K562 (cell line): Measurements from ENCODE around the gene PTTG1IP. TPM values are rescaled to one million over a fixed set of nuclear protein-coding genes. Genes with fewer than 3 reads are reported as not detected.

Experiments used
- ARNT ChIP-seq, 2 experiments: fragments of 450-650 bp; IDR thresholded peaks; 2 replicates each; pipeline ENCODE4 v1.6.1; 2016; ENCODE audit warnings: mild to moderate bottlenecking in 1 of 2
- CREM ChIP-seq: IDR thresholded peaks from 2 replicates; pipeline ENCODE4 v1.6.1; 2014; ENCODE audit warnings: antibody characterized with exemption, low read depth
- FOSL1 ChIP-seq: fragments of 200-800 bp; sonication (Bioruptor generic); conservative IDR thresholded peaks from 2 replicates; pipeline ENCODE4 v1.6.1; 2016; ENCODE audit warnings: missing genetic modification characterization, missing compliant biosample characterization
- KLF6 ChIP-seq: fragments of 250-450 bp; sonication (Bioruptor Pico); IDR thresholded peaks from 2 replicates; pipeline ENCODE4 v1.4.0; 2020; ENCODE audit warnings: mild to moderate bottlenecking, moderate library complexity, borderline replicate concordance
- L3MBTL2 ChIP-seq: fragments of 450-650 bp; IDR thresholded peaks from 2 replicates; pipeline ENCODE4 v1.6.1; 2016; ENCODE audit warnings: mild to moderate bottlenecking, moderate library complexity
- LCOR ChIP-seq: sonication (generic); formaldehyde crosslinking; IDR thresholded peaks from 2 replicates; pipeline ENCODE4 v1.8.0; 2022; ENCODE audit warnings: mild to moderate bottlenecking, missing genetic modification reagents
- MEIS2 ChIP-seq: fragments of 450-650 bp; IDR thresholded peaks from 2 replicates; pipeline ENCODE4 v1.6.1; 2014; ENCODE audit warnings: mild to moderate bottlenecking; ENCODE audit not compliant: partially characterized antibody
- MIER1 ChIP-seq: fragments of 450-650 bp; IDR thresholded peaks from 2 replicates; pipeline ENCODE4 v1.6.1; 2016; ENCODE audit warnings: antibody characterized with exemption, mild to moderate bottlenecking, low read depth
- NFE2 ChIP-seq: IDR thresholded peaks from 2 replicates; pipeline ENCODE4 v1.6.1; 2014; ENCODE audit warnings: antibody characterized with exemption, low read depth
- SREBF2 ChIP-seq: sonication (generic); formaldehyde crosslinking; IDR thresholded peaks from 2 replicates; pipeline ENCODE4 v1.4.0; 2020; ENCODE audit warnings: mild to moderate bottlenecking, missing genetic modification reagents
- U2AF1 ChIP-seq: fragments of 200-400 bp; formaldehyde crosslinking; optimal IDR thresholded peaks from 2 replicates; pipeline ENCODE3; 2017; ENCODE audit warnings: mild to moderate bottlenecking, low read depth, low read length, moderate library complexity
- YY1 ChIP-seq, 3 experiments: IDR thresholded peaks; 2 replicates each; pipeline ENCODE4 v1.6.1; 2011; ENCODE audit warnings: low read length in 2 of 3, mild to moderate bottlenecking in 2 of 3, moderate library complexity in 2 of 3, borderline replicate concordance in 1 of 3, control low read depth in 1 of 3, low read depth in 1 of 3; ENCODE audit not compliant: insufficient read depth in 3 of 3, insufficient replicate concordance in 2 of 3, control insufficient read depth in 1 of 3, insufficient read length in 1 of 3; ENCODE audit errors: extremely low read depth in 1 of 3
- ZNF584 ChIP-seq: fragments of 200-800 bp; sonication (Bioruptor generic); IDR thresholded peaks from 2 replicates; pipeline ENCODE4 v1.6.1; 2016; ENCODE audit warnings: low read depth, mild to moderate bottlenecking, missing genetic modification characterization, missing compliant biosample characterization
- ZNF778 ChIP-seq: fragments of 450-650 bp; formaldehyde crosslinking; IDR thresholded peaks from 2 replicates; pipeline ENCODE4 v1.4.0; 2020; ENCODE audit warnings: mild to moderate bottlenecking, moderate library complexity
- polyA plus RNA-seq, 8 experiments: library from polyadenylated mRNA; depleted of rRNA in 4 of 8; stranded (reverse) in 5 of 8; unstranded in 3 of 8; fragments of >200 nt; fragmentation: Nextera tagmentation in 2 of 8; fragmentation: Illumina TruSeq in 1 of 8; extraction: Ambion mirVana in 2 of 8; extraction: Trizol in 1 of 8; gene quantifications; 2 replicates each; pipeline versions ENCODE4 v1.2.1 to v1.2.3, GENCODE V29; 2011 to 2014; ENCODE audit warnings: inconsistent platforms in 1 of 8, missing spikeins in 1 of 8
- total RNA-seq, 7 experiments: library from RNA; depleted of rRNA in 6 of 7; stranded (reverse); fragments of >200 nt in 6 of 7; fragmentation: Illumina TruSeq in 2 of 7; extraction: Trizol in 2 of 7; gene quantifications; 2 replicates each; pipeline versions ENCODE4 v1.2.1 to v1.2.3, GENCODE V29; 2011 to 2021; ENCODE audit warnings: low replicate concordance in 1 of 7
- TF ChIP-seq, protein P1 (sequence below): IDR thresholded peaks from 3 replicates; pipeline ENCODE4 v1.6.1; 2011; ENCODE audit warnings: borderline replicate concordance, mild to moderate bottlenecking, moderate library complexity; ENCODE audit not compliant: insufficient read length; ENCODE audit errors: extremely low read depth
- TF ChIP-seq, protein P2 (sequence below): sonication (generic); formaldehyde crosslinking; IDR thresholded peaks from 2 replicates; pipeline ENCODE4 v1.8.0; 2022; ENCODE audit warnings: mild to moderate bottlenecking, missing genetic modification reagents
- TF ChIP-seq, protein P3 (sequence below): sonication (generic); formaldehyde crosslinking; IDR thresholded peaks from 2 replicates; pipeline ENCODE4 v1.8.1; 2023; ENCODE audit warnings: missing genetic modification reagents, mild to moderate bottlenecking, borderline replicate concordance

The PTTG1IP gene
- total and polyA plus RNA-seq, 9 of the 15 experiments (the other 6 are each of a cell fraction or from before 2014, with no cell fraction given) = 5.0 to 99.3 (median 82.4) TPM

DNA sequence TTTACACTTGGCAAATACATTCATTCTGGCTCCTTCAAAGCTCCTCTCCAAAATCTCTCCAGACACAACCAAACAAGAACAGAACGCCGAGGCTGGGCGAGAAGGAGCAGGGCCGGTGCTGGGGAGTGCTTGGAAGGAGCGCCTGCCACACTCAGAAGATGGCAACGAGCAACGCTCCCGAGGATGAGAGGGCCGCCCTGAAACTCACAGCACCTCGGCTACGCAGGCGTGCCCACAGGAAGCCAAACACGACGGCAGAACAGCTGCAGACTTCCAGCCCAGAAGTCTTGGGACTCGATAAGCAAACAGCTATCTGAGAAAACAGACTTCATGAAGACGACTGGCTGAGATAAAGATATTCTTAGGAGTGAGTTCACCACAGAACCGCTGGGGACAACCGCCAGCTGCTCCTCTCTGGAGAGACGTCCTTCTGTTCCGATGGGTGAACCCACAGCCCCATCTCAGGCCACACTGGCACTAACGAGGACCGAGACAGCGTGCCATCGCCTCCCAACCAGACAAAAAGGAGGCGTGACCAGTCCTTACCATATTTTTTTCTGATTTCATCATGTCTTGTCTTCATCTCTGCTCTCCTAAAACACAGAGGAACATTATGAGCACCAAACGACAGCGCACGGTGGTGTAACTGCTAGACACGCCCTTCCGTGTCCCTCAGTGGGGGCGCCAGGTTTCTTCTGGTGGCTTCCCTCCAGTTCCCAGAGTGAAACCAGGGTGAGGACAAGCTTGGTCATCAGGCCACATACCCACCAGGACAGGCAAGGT is 18.6 kb downstream of the PTTG1IP start (continued):
- peak; percentile 98 for TF ChIP-seq L3MBTL2
- no peak; the same call in 1 of the 2 replicates for TF ChIP-seq KLF6 (CRISPR knock-in tag)
- peak; percentile 87 to 93 for TF ChIP-seq ARNT (IDR thresholded peaks at IDR 0.05)
- peak; percentile 34; the same call in 1 of the 2 replicates for TF ChIP-seq NFE2
- TF ChIP-seq MIER1 = peak; percentile 85
- no peak for TF ChIP-seq ZNF778 (CRISPR knock-in tag)
- TF ChIP-seq FOSL1 (tag) = peak; percentile 68
- TF ChIP-seq, protein P1, sequence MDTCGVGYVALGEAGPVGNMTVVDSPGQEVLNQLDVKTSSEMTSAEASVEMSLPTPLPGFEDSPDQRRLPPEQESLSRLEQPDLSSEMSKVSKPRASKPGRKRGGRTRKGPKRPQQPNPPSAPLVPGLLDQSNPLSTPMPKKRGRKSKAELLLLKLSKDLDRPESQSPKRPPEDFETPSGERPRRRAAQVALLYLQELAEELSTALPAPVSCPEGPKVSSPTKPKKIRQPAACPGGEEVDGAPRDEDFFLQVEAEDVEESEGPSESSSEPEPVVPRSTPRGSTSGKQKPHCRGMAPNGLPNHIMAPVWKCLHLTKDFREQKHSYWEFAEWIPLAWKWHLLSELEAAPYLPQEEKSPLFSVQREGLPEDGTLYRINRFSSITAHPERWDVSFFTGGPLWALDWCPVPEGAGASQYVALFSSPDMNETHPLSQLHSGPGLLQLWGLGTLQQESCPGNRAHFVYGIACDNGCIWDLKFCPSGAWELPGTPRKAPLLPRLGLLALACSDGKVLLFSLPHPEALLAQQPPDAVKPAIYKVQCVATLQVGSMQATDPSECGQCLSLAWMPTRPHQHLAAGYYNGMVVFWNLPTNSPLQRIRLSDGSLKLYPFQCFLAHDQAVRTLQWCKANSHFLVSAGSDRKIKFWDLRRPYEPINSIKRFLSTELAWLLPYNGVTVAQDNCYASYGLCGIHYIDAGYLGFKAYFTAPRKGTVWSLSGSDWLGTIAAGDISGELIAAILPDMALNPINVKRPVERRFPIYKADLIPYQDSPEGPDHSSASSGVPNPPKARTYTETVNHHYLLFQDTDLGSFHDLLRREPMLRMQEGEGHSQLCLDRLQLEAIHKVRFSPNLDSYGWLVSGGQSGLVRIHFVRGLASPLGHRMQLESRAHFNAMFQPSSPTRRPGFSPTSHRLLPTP = no peak
- no peak for TF ChIP-seq SREBF2 (CRISPR knock-in tag)
- peak; percentile 88 for TF ChIP-seq CREM
- peak; percentile 78 for TF ChIP-seq LCOR
- TF ChIP-seq U2AF1 = no peak
- TF ChIP-seq ZNF584 = peak; percentile 96
- peak; percentile 45 for TF ChIP-seq MEIS2
- TF ChIP-seq YY1 (IDR thresholded peaks at IDR 0.05; ENCODE audit: borderline replicate concordance in 1 of 3, control insufficient read depth in 1 of 3, extremely low read depth in 1 of 3, insufficient read depth in 3 of 3, insufficient read length in 1 of 3, insufficient replicate concordance in 2 of 3, low read depth in 1 of 3, low read length in 2 of 3) = peak in 2 of 3 experiments; percentile 31 to 50
- TF ChIP-seq, protein P2, sequence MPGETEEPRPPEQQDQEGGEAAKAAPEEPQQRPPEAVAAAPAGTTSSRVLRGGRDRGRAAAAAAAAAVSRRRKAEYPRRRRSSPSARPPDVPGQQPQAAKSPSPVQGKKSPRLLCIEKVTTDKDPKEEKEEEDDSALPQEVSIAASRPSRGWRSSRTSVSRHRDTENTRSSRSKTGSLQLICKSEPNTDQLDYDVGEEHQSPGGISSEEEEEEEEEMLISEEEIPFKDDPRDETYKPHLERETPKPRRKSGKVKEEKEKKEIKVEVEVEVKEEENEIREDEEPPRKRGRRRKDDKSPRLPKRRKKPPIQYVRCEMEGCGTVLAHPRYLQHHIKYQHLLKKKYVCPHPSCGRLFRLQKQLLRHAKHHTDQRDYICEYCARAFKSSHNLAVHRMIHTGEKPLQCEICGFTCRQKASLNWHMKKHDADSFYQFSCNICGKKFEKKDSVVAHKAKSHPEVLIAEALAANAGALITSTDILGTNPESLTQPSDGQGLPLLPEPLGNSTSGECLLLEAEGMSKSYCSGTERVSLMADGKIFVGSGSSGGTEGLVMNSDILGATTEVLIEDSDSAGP (CRISPR knock-in tag) = no peak
- TF ChIP-seq, protein P3, sequence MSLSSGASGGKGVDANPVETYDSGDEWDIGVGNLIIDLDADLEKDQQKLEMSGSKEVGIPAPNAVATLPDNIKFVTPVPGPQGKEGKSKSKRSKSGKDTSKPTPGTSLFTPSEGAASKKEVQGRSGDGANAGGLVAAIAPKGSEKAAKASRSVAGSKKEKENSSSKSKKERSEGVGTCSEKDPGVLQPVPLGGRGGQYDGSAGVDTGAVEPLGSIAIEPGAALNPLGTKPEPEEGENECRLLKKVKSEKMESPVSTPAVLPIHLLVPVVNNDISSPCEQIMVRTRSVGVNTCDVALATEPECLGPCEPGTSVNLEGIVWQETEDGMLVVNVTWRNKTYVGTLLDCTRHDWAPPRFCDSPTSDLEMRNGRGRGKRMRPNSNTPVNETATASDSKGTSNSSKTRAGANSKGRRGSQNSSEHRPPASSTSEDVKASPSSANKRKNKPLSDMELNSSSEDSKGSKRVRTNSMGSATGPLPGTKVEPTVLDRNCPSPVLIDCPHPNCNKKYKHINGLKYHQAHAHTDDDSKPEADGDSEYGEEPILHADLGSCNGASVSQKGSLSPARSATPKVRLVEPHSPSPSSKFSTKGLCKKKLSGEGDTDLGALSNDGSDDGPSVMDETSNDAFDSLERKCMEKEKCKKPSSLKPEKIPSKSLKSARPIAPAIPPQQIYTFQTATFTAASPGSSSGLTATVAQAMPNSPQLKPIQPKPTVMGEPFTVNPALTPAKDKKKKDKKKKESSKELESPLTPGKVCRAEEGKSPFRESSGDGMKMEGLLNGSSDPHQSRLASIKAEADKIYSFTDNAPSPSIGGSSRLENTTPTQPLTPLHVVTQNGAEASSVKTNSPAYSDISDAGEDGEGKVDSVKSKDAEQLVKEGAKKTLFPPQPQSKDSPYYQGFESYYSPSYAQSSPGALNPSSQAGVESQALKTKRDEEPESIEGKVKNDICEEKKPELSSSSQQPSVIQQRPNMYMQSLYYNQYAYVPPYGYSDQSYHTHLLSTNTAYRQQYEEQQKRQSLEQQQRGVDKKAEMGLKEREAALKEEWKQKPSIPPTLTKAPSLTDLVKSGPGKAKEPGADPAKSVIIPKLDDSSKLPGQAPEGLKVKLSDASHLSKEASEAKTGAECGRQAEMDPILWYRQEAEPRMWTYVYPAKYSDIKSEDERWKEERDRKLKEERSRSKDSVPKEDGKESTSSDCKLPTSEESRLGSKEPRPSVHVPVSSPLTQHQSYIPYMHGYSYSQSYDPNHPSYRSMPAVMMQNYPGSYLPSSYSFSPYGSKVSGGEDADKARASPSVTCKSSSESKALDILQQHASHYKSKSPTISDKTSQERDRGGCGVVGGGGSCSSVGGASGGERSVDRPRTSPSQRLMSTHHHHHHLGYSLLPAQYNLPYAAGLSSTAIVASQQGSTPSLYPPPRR (CRISPR knock-in tag) = peak; percentile 93
